ENCODE results near the gene RALGAPA1.

GRCh38 chr14:35556548-35556947, 252.5 kb downstream of the RALGAPA1 start:
- TF ChIP-seq CTCF (IDR thresholded peaks at IDR 0.05; ENCODE audit: poor library complexity) (no peak), EZH2phosphoT487 (IDR thresholded peaks at IDR 0.05; ENCODE audit: low read depth, severe bottlenecking, unreplicated experiment) (no peak), EZH2 (IDR thresholded peaks at IDR 0.05; ENCODE audit: borderline replicate concordance) (no peak)

All from hepatocyte (in vitro differentiated cells).